ELF-1 (cell line): Measurements from ENCODE around the gene KDM8.
"Not testable (repeated sequence)": the region's sequence is repeated elsewhere in the genome, so short reads cannot be mapped to it uniquely, and the experiment has no call there.

Experiments used
- DNase-seq: peaks from one replicate; pipeline ENCODE4 v3.0.0-alpha.2; 2016; ENCODE audit warnings: low read depth, low spot score

KDM8 gene

GRCh38 chr16:27191352-27191924 is 11.9 kb upstream of the KDM8 start:
- no peak for DNase-seq

DNA sequence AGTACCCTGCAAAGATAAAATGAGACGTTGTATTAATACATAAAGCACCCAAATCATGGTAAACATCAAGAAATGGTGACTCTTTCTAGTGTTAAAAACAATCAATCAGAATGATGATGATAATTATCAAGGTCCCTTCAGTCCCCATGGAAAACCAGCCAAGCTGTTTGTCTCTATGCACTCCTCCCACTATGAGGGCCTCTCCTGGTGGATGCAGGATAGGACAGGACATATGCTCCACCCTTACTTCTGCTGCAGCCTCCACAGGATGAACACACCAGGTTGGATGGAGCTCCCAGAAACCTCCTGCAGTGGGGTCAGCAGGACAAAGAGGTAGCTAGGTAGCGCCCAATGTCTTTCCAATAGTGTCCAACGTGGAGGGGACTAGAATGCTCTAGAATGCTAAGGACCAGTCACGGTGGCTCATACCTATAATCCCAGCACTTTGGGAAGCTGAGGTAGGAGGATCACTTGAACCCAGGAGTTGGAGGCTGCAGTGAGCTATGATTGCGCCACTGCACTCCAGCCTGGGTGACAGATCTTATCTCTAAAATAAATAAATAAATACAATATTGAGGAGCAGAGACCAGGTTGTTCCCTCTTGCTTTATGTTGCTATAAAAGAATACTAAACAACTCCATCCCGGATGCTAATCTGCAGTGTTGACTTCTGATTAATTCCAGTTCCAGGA is 9.9 kb upstream of the KDM8 start:
- DNase-seq, result no peak

- DNase-seq, result no peak
These were observed 8.1 kb upstream of the KDM8 start for GRCh38 chr16:27195076-27195741.

DNA sequence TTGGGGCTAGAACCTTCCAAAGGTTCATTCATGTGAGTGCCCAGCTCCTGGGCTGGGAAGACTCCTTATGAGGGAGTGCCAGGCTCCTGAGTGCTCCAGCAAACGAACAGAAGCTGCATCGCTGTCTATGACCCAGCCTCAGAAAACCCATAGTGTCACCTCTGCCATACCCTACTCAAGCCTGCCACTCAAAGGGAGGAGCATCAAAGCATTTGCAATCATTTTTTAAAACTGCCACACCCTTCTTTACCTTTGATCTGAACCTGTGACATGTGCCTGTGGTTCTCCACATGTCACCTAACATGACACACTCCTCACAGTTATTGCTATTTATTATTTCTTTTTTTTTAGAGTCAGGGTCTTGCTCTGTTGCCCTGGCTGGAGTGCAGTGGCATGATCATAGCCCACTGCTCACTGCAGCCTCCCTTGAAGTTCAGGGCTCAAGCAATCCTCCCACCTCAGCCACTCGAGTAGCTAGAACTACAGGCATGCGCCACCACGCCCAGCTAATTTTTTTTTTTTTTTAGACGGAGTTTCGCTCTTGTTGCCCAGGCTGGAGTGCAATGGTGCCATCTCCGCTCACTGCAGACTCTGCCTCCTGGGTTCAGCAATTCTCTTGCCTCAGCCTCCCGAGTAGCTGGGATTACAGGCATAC is 7.3 kb upstream of the KDM8 start:
- DNase-seq, result no peak

DNA sequence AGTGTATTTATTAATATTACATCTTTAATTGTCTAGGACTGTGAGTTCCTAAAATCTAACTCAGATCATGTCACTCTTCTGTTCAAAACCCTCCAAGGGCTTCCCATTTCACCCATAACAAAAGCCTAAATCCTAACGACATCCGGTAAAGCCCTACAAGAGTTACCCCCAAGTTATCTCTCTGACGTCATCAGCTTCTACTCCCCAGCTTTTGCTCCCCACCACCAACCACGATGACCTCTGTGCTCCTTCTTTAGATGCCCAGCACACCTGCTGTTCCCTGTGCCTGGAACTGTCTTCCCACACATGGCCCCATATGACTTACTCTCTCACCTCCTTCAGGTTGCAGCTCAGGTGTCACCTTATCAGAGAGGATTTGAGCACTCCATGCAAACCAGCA is 6.3 kb upstream of the KDM8 start:
- DNase-seq, result no peak

- DNase-seq, result peak; percentile 20
These were observed 4.7 kb upstream of the KDM8 start for GRCh38 chr16:27198451-27199234.

DNA sequence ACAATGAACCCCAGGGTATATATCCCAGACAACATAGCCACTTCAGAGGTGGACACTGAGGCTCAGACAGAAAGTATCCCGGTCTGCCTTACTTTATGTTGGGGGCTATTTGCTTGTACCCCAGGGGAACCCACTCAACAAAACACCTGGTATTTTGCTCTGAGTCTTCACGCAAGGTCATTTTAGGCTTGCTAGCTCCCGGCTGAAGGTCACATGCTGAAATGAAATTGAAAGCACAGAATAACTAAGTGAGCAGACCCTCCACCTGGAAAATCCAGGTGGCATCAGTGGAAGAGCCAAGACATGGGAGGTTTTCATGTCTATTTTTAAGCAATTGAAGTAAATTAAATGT is 4.1 kb upstream of the KDM8 start:
- no peak for DNase-seq

GRCh38 chr16:27199736-27200135 is 3.6 kb upstream of the KDM8 start:
- no peak for DNase-seq

DNA sequence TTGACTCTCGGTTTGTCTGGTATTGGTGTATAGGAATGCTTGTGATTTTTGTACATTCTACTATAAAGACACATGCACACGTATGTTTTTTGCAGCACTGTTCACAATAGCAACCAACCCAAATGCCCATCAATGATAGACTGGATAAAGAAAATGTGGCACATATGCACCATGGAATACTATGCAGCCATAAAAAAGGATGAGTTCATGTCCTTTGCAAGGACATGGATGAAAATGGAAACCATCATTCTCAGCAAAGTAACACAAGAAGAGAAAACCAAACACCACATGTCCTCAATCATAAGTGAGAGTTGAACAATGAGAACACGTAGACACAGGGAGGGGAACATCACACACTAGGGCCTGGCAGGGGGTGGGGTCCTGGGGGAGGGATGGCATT is 2.4 kb upstream of the KDM8 start:
- not testable (repeated sequence) for DNase-seq

- no peak for DNase-seq
These were observed 311 bp upstream of the KDM8 start for GRCh38 chr16:27202923-27203506.

DNA sequence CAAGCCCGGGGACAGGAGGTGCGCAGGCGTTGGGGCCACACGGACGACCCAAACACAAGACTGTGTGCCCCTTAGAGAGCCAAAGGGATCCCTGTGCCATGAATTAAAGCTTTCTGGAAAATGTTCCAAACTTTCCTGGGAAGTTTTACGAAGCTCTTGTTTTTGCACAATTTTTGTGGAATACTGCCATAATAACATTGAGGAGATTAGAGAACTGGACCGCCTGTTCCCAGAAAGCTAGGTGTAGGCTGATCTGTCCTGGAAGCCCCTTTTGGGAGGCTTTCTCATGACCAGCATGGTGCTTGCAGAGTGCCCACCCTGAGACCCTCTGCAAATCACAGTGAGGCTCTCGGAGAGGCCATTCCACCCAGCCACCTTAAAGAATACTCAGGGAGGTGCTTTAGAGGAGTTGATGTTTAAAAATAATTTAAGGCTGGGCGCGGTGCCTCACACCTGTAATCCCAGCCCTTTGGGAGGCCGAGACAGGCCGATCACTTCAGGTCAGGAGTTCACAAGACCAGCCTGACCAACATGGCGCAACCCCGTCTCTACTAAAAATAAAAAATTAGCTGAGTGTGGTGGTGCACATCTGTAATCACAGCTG is 1.1 kb downstream of the KDM8 start:
- DNase-seq, result no peak

- no peak for DNase-seq
These were observed 2.2 kb downstream of the KDM8 start for GRCh38 chr16:27205423-27206065.

- DNase-seq, result not testable (repeated sequence)
These were observed 3.8 kb downstream of the KDM8 start for GRCh38 chr16:27207121-27207520.

DNA sequence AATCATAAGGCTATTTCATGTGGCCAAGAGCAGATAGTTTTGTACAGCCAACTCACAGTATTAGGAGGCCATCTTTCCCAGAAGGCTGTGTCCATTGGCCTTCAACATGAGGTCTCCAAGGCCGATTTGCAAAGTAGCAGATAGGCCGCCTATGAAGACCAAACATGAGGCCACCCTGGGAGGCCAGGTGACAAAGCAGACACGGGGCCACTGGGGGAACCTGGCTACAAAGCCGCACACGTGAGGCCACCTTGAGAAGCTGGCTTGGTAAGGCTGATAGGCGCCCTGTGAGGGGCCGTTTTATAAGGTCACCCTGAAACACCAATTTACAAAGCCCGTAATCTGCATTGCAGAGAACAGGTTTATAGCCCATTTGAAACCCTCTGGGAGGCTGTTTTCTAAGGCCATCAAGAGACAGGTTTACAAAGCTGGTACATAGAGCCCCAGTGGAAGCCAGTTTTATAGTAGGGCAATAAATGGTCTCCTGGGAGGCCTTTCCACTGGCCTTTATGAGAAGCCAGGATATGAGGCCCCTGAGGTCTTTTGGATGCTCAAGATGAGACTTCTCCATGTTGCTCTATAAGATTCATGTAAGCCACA is 4.9 kb downstream of the KDM8 start:
- DNase-seq, result no peak

DNA sequence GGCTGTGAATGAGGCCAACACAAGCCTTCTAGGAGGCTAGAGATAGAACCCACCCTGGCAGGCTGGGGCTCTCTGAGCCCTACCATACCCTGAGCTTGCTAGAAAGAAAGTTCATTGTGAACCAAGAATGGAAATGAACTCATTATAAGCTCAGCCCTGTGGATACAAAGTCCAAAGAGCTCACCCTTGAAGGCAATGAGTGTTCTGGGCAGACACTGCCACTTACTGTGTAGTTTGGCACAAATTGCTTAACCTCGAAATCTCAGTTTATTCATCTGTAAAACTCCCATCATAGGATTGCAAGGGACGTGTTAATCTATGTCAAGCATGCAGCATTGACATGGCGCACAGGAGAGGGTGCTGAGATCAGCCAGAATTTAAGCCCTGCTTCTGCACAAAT is 5.5 kb downstream of the KDM8 start:
- DNase-seq, result no peak

GRCh38 chr16:27209591-27209990 is 6.3 kb downstream of the KDM8 start:
- DNase-seq, result no peak

DNA sequence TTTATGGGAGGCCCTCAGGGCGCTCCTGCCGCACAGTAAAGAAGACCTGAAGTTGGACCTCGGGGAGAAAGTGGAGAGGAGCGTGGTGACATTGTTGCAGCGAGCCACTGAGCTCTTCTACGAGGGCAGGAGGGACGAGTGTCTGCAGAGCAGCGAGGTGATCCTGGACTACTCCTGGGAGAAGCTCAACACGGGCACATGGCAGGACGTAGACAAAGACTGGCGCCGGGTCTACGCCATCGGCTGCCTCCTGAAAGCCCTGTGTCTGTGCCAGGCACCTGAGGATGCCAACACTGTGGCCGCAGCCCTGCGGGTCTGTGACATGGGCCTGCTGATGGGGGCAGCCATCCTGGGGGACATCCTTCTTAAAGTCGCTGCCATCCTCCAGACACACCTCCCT is 6.8 kb downstream of the KDM8 start:
- DNase-seq, result no peak

DNA sequence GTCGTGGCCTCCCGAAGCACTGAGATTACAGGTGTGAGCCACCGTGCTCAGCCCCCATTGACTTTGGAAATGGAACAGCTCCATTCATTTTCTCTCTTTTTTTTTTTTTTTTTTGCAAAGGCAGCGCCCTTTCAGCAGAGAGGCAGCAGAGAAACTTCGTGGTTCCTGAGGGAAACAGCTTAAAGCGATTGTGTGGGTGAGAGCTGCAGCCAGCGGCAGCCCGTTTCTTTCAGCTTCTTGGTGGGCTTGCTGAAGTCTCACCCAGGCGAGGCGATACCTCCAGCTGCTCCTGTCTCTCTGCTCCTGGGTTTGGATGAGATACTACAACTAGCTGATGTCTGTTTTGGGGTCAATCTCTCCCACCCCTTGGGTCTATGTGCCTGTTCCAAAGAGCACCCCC is 7.7 kb downstream of the KDM8 start:
- no peak for DNase-seq

GRCh38 chr16:27214084-27214961 is 11.0 kb downstream of the KDM8 start:
- no peak for DNase-seq
